ENCODE results near the gene MAGEC2.

DNA sequence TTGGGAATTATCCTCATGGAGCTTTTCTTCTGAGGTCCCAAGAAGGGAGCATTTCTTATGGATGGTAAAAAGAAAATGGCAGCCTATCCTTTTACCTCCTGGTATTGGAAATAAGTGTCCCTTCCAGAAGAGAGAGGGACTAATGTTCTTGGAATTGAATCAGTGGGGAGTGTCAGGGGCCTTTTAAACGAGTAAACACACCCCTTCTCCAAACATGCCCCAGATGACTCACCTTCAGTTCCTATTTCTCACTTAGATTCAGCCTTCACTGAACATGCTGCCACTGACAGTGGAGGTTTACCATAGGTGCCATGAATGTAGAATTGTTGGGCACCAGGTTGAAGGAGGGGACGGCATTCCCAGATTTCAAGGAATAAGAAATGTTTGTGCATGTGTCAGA lies 19.0 kb downstream of the MAGEC2 start:
- TF ChIP-seq CTCF (IDR thresholded peaks at IDR 0.05) = no peak
- TF ChIP-seq EZH2 (IDR thresholded peaks at IDR 0.05; ENCODE audit: borderline replicate concordance, insufficient read depth, low read depth, low read length, poor library complexity, severe bottlenecking) = no peak
